Effector CD4-positive, alpha-beta T cell (primary cell): ENCODE results near the gene NAP1L1.

Experiments
- DNase-seq: peaks from one replicate; pipeline ENCODE4 v3.0.0-alpha.2; 2020
- total RNA-seq: gene quantifications from one replicate; lab custom pipeline; 2026; lab: John Stamatoyannopoulos, UW

NAP1L1 gene, protein sequence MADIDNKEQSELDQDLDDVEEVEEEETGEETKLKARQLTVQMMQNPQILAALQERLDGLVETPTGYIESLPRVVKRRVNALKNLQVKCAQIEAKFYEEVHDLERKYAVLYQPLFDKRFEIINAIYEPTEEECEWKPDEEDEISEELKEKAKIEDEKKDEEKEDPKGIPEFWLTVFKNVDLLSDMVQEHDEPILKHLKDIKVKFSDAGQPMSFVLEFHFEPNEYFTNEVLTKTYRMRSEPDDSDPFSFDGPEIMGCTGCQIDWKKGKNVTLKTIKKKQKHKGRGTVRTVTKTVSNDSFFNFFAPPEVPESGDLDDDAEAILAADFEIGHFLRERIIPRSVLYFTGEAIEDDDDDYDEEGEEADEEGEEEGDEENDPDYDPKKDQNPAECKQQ
- total RNA-seq: 752 reads per million, percentile 99 among the genes with 10 or more reads in this experiment

DNA sequence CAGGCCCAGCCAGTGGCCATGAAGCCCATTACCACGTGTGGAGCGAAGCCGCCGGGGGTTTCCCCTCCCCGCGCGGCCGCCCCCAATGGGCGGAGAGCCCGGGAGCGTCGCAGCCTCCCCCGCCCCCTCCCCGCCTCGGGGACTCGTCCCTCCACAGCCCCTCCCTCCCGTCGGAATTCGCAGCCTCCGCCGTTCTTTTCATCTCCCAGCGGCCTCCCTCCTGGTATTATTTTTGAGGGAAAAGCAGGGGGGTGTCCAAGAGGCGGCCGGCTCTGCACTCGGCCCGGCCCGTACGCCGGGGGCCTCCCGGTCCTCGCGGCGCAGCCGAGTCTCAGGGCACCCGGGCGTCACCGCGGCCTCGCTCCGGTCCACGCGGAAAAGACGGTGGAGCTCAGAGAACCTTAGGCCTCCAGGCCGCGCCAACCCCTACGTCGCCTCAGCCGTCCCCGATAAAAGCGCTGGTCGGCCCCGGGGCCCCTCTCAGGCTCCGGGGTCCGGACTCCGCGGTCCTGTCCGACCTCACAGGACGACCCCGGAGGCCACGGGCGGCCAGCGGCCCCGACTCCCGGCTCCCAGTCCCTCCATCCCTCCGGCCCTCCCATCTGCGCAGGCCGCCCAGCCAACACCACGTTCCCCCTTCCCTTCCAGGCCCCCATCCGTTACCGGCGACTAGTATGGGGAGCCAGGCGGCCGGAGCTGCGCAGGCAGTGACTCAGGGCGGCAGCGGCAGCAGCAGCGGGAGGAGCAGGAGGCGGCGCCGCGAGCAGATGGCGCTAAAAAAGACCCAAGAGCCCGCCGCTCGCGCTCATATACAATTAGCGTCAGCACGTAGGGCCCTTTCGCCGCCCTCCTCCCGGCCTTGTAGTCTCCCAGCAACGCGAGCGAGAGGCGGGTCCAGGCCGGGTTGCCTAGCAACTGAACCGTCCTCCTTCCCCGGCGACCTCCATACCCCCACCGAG, at the start of gene NAP1L1:
Gene NAP1L1 (minus strand): TSS at position 782 of the 959 bp plus-strand sequence. CDS start 10,466 bp downstream, outside the sequence.
- peak; percentile 93 for DNase-seq

DNA sequence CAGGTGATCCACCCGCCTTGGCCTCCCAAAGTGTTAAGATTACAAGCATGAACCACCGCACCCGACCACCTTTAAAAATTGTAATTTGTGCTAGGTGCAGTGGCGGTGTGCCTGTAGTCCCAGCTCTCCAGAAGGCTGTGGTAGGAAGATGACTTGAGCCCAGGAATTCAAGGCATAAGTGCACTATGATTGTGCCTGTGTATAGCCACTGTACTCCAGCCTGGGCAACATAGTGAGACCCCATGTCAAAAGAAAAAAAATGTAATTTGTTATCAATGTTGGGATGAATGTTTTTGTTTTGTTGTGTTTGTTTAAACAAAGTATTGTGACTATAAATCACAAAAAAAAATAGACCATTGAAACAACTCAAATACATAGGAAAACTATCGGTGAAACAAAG, 43.1 kb upstream of the NAP1L1 start:
- DNase-seq: no peak

DNA sequence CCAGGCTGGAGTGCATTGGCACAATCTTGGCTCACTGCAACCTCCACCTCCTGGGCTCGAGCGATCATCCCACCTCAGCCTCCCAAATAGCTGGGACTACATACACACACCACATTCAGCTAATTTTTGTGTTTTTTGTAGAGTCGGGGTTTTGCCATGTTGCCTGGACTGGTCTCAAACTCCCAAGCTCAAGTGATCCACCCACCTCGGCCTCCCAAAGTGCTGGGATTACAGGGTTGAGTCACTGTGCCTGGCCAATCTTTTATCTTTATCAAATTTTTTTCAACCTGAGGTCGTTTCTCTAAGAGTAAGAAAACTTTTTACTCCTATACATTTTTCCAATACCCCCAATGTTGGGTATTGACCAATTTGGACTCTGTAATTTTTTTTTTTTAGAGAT, 40.0 kb upstream of the NAP1L1 start:
- DNase-seq: no peak

DNA sequence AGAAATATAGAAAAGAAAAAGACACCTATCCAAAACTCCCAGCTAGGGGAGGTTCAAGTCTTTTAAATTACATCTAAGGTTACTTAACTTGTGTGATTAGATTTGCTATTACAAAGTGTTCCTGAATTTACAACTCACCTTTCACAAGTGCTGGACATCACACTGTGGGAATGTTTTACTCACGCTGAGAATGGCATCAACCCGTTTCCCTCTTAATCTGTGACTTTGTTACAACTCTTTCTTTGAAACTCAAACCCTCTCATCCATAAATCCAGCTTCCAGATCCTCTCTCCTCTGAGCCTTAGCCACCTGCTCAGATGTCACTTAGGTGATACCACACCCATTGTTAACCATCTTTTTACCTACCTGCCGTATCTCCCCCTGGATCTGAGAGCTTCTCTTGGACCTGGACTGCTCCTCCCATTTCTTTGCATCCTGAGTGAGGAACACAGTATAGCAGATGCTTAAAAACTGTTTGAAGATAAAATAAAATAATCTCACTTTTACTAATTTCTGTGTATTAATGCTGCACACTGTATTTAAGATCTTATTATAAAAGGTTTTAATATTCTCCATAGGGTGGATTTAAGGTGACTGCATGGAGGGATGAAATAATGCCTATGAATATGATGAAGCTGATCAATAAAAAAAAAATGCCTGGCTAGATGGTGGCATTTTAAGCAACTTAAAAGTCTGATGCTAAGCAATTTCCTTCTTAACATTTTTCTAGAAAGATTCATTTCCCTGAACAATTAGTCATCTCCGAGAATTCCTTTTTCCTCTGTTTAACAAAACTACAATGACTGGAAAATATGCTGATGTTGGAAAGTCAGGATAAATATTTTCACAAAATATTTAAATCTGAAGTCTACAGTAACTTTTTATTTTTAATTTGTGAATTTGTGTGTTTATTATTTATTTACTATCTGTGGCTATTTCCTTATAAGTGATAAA, 39.1 kb upstream of the NAP1L1 start:
- DNase-seq: no peak

DNA sequence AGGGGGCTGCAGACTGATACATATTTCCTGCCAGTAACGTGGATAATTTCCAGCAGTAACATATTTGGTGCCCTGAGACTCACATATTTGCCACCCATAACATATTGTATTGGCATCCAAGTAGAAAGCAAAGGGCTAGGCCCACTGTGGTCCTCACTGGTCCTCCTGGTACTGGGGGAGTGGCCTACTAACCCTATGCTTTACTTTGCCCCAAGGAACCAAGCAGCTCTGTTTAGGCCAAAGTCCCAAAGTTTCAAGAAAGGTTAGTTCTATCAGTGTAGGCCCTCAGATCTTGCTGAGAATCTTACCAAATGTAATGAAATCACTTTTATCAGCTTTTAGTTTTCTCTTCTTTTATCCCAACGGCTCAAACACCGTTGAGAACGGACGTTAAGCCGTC, 35.4 kb upstream of the NAP1L1 start:
- no peak for DNase-seq

DNA sequence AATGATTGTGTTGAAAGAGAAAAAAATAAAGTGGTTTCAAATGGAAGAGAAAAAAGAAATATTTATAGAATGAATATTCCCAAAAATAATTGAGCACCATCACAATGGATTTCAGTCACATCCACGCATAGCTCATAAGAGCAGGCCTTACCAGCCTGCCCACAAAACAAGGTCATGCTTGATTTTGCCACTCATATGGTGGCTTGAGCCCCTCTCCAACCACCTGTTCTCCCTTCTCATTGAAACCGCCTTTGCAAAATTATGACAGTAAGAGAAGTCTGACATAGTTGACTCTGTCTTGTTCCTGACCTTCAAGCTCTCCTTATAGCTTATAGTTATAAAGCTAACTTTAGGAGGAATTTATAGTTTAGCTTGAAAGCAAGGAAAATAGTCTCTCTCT, 33.3 kb upstream of the NAP1L1 start:
- DNase-seq: no peak

DNA sequence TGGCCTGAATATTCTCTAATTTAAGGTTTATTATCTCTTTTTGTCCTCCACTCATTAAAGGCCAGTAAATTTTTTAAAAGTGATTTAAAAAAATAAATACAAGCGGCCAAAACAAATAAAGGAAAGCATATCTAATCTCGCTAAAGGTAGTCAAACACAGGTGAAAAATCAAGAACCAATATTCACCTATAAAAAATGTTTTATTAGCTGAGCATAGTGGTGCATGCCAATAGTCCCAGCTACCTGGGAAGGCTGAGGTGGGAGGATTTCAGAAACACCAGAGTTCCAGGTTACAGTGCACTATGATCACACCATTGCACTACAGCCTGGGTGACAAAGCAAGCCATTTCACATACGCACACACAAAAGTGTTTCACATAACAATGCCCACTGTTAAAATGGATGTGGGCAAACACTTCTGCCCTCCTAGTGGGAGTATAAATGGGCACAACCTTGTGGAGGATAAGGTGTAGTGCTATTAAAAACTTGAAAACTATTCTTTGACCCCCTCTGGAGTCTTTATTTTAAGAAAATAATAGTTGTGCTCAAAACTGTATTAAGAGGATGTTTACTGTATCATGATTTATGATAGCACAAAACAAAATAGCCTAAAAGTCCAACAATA, 32.7 kb upstream of the NAP1L1 start:
- no peak for DNase-seq

DNA sequence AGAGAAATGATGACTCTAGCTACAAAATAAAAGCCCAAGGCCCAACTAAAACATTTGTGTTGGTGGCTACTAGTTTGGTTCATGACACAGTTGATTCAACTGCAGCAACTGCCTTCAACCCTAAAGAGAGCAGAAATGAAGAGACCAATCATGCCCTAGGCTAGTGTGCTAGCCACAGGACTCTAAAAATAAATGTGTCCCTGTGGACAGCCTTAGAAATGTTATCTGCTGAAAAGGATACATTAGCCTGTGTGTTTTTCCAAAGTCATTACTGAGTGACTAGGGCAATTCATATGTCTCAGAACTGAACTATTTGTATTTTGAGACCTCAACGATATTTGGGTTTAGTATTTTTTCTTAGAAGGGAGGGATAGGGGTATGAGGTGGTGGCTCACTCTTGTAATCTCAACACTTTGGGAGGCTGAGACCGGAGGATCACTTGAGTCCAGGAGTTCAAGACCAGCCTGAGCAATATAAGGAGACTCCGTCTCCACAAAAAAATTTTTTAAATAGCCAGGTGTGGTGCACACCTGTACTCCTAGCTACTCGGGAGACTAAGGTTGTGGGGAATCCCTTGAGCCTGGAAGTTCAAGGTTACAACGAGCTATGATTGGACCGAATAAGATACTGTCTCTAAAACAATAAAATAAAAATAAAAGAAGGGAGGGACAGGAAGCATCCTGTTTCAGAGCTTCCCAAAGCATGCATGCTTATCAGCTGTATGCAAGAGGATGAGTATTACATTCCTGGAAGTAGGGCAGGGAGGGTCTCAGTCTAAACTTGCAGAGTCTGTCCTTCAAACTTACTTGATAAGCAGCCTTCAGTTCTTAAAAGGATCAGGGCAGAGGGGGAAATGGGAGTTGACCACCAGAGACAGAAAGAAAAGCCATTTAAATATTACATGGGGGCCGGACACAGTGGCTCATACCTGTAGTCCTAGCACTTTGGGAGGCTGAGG, 29.6 kb upstream of the NAP1L1 start:
- no peak for DNase-seq

DNA sequence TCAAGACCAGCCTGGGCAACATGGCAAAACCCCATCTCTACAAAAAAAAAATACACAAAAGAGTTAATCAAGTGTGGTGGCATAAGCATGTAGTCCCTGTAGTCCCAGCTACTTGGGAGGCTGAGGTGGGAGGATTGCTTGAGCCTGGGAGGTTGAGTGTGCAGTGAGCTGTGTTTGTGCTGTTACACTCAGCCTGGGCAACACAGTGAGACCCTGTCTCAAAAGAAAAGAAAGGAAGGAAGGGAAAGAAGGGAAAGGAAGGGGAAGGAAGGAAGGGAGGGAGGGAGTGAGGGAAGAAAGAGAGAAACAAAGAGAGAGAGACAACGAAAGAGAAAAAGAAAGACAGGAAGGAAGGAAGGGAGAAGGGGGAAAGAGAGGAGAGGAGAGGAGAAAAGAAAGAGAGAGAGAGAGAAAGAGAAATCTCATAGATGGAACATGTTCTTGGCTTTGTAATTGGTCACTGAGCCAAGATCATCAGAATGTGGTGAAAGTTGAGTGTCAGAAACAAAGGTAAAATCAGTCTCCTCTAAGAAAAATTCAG, 26.8 kb upstream of the NAP1L1 start:
- no peak for DNase-seq

DNA sequence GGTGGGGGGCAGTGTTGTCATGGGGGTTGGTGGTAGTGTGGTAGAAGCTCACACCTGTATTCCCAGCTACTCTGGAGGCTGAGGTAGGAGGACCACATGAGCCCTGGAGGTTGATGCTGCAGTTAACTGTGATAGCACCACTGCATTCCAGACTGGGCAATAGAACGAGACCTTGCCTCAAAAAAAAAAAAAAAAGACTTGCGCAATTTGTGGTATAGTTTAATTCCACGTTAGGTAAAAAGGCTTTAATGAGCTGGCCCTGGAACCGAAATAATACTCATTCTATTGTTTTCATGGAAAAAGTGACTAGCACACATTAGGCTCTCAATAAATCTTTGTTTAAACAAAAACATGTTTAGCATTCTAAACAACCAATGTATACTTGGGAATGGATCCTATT, 25.4 kb upstream of the NAP1L1 start:
- no peak for DNase-seq

DNA sequence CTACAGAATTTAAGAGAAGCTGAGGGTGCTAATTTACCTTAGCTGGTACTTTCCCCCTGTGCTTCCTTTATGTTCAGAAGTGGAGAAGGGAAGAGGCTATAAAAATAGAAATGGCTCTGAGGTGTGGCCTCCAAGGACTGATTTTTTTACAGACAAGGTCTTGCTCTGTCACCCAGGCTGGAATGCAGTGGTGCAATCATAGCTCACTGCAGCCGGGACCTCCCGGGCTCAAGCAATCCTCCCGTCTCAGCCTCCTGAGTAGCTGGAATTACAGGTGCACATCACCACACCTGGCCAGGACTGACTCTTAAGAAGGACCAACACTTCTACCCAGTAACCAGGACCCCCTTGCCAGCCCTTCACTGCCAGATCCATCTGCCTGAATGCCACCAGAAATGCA, 23.9 kb upstream of the NAP1L1 start:
- DNase-seq: no peak

DNA sequence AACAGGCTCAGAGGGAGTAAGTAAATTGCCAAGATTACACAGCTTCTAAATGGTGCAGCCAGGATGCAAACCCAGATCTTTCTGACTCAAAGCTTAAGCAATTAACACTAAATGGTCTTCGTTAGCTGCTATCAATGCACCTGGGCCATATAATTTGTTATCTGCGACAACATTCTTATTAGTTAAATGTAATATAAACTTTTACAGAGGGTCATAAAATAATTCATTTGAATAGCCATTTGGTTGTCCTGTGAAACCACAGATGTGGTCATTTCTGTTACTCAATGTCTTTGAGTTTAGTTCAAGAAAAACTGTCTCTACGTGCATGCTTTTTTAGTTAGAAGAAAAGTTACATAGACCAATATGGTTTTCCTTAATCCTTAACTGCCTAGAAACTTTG, 22.1 kb upstream of the NAP1L1 start:
- DNase-seq: no peak

DNA sequence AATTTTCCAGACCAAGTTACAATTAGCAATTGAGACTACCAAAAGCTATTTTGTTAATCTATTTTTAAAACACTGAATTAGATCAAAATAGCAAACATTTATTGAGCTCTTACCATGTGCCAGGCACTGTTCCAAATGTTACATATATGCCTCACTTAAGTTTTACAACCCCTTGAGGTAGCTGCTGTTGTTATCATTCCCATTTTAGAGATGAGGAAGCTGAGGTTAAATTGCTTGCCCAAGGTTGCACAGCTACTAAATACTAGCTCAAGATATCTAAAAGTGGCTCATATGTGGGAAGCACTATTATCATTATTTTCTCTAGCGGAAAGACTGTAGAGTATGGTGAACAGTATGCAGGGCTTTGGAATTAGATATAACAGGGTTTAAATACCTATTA, 19.5 kb upstream of the NAP1L1 start:
- DNase-seq: no peak

DNA sequence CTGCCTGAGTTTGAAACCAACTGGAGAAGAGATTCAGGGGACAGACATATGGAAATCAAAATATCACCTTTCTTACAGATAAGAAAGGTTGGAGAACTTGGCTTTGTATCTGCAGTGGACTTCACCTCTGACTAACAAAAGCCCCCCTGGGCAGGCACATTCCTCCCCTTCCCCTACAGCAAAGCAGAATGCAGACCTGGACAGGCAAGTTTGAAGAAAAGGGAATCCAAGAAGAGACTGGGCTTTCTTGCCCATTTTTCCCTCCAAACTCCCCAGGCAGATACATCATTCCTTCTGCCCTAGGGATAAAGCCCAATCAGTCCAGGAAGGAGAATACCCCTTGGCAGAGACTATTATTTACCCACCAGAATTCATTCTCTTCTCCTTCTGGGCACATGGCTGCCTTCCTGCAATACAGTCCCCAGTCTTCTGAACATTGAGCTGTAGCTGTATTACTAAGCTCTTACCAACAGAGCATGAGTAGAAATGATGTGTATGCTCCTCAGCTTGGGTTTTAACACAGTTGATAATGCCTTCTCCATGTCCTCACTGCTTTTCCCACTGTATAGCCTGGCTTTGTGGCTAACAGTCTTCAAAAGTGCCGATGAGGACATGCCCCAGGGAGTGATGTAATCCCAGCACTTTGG, 17.4 kb upstream of the NAP1L1 start:
- DNase-seq: no peak

DNA sequence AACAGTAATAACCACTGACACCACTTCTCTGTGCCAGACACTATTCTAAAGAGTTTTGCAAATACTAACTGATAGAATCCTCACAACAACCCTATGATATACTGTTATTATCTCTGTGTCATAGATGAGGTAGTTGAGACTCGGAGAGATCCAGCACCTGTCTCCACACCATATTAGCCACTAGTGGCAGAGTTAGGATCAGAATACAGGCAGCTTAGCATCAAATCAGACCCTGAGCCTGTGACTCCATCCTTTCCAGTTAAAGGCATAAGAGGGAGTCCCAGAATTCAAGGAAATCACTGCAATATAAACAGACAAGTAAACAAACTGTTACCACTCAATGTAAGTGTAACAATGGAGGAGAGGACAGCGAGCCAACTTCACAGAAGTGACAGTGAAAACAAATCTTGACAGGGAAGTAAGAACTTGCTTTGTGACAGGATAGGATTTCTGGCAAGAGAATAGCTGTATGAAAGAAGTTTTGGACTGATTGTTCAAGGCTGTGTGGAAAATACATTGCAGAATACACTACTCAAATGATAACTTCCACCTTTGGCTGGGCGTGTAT, 11.7 kb upstream of the NAP1L1 start:
- DNase-seq: no peak

DNA sequence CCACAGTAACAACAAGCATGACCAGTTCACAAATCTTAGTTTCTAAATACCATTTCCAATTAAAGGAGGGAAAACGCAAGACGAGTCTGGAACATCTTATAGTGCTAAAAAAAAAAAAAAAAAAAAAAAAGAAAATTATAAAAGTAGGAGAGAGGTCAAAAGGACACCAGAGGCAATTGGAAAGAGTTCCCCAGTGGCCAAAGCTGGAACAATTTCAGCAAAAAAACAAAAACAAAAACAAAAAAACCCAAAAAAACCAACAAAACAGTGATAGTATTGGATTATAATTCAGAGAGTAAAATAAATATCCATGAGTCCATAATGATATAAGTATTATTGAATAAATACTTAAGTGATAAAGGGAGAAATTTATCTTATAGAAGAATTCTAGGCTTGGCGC, 10.3 kb upstream of the NAP1L1 start:
- no peak for DNase-seq

DNA sequence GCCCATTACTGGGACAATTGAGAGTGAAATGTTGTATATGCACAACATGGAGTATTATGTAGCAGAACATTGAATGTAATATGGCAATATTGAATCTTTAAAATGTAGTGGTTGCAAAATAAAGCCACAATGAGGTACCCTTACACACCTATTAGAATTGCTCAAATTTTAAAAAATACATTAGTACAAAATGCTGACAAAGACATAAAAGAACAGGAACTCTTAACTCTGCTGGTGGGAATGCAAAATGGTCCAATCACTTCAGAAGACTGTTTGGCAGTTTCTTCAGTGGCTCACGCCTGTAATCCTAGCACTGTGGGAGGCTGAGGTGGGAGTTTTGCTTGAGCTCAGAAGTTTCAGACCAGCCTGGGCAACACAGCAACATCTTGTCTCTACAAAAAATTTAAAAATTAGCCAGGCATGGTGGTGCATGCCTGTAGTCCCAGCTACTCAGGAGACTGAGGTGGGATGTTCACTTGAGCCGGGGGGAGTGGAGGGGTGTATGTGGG, 6.8 kb upstream of the NAP1L1 start:
- no peak for DNase-seq

DNA sequence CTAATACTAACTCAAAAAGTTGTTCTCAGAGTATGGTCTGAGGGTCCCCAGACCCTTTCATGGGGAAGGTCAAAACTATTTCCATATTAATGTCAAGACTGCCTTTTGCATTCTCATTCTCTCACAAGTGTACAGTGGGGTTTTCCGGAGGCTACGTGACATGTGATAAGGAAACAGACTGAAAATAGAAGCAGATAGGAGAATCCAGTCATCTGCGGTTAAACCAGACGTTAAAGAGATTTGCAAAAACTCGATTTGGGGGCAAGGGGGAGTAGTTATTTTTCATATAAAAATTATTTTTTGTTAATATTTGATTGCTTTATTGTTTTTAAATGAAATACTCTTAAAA, 1.0 kb upstream of the NAP1L1 start:
- peak; percentile 34 for DNase-seq

DNA sequence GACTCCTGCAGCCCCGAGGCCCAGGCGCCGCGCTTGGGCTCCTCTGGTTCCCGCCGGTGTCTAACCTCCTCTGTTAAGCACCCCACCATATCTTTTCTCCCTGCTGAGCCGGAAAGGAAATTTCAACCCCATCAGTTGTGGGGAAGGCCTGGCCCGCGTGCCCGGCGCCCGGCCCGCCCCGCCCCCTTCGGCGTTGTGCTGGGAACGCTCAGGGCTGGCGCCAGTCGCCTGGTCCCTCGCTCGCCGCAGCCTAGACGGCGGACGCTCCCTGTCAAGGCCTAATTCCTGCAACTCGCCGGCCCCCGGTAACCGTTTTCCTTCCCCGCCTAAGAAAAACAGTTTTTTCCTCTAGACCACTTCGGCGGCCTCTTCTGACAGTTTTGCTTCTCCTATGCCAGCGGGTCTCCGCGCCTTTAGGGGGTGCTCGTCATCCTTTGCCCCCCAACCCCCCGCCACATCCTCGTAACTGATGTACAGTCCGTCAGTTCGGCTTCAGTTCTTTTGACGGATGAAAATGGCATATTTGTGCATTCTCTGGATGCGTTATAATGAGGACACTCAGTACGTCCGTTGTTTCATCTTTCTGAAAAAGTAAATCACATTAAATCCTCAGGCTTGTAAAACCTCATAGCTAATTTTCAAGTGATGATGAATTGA, 506 bp upstream of the NAP1L1 start:
- no peak for DNase-seq
